Effector CD8-positive, alpha-beta T cell (primary cell): ENCODE results near the gene ATP8B1.

Experiments
- DNase-seq: peaks from one replicate; lab custom pipeline; 2025; lab: John Stamatoyannopoulos, UW

Gene ATP8B1

GRCh38 chr18:57618910-57619309 lies 184.2 kb downstream of the ATP8B1 start:
- no peak for DNase-seq

GRCh38 chr18:57603871-57604270 lies 199.2 kb downstream of the ATP8B1 start:
- DNase-seq, result no peak
